Activated naive CD8-positive, alpha-beta T cell treated with anti-CD3 and anti-CD28 coated beads for 36 hours (primary cell): ENCODE results near the gene AFTPH. TPM values are rescaled to one million over a fixed set of nuclear protein-coding genes. Genes with fewer than 3 reads are reported as not detected.

Experiments used
- DNase-seq: peaks from one replicate; pipeline ENCODE4 v3.0.0; 2021
- H3K27ac Mint-ChIP-seq: one replicate; pipeline ENCODE4 v1.8.0; 2022; ENCODE audit warnings: mild to moderate bottlenecking, moderate library complexity, mixed read lengths
- H3K27me3 Mint-ChIP-seq: one replicate; pipeline ENCODE4 v1.8.0; 2022; ENCODE audit warnings: mild to moderate bottlenecking, mixed read lengths
- H3K36me3 Mint-ChIP-seq: one replicate; pipeline ENCODE4 v1.8.0; 2021; ENCODE audit warnings: mild to moderate bottlenecking, mixed read lengths
- H3K4me1 Mint-ChIP-seq: one replicate; pipeline ENCODE4 v1.8.0; 2021; ENCODE audit warnings: mixed read lengths
- H3K4me3 Mint-ChIP-seq: one replicate; pipeline ENCODE4 v1.8.0; 2022; ENCODE audit warnings: mild to moderate bottlenecking, moderate library complexity, mixed read lengths
- H3K9me3 Mint-ChIP-seq: one replicate; pipeline ENCODE4 v1.8.0; 2022; ENCODE audit warnings: mixed read lengths
- total RNA-seq, 2 experiments: library from RNA; stranded (reverse); gene quantifications; one replicate each; pipeline ENCODE4 v1.2.3, GENCODE V29; 2021

The AFTPH gene
- total RNA-seq, 2 experiments from 2014 or later: 36.5 to 36.7 TPM

DNA sequence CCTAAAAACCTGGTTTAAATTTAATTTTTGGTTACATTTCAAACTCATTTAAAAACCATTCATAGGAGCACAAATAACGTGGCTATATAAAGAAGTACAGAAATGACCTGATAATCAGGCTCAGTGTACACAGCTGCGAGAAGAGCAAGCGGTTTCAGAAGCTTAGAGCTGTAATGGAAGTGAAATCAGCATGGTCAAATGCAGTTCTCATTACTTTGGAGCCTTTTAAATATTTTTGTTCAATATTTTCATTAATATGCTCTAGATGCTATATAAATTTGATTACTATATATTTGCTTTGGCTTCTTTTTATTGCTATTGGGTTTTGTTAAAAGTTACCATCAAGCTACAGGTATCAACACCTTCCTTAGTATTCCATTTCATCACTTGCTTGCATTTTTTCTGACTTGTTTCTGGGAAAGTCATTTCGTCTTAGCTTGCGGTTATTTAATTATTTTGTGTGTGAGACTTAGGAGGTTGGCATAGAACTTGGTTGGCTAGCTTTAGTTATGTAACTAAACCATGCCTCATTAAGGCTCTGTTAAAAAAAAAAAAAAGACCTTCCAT lies 58.7 kb downstream of the AFTPH start:
- Mint-ChIP-seq H3K4me3 (no peak overlapping the region), H3K27me3 (no peaks in the 10 kb centered on the region), H3K27ac (no peak overlapping the region), H3K4me1 (peaks cover 7% of the 10 kb centered on the region), H3K9me3 (no peaks in the 10 kb centered on the region), H3K36me3 (peaks cover 5% of the 10 kb centered on the region)
- no peak for DNase-seq

DNA sequence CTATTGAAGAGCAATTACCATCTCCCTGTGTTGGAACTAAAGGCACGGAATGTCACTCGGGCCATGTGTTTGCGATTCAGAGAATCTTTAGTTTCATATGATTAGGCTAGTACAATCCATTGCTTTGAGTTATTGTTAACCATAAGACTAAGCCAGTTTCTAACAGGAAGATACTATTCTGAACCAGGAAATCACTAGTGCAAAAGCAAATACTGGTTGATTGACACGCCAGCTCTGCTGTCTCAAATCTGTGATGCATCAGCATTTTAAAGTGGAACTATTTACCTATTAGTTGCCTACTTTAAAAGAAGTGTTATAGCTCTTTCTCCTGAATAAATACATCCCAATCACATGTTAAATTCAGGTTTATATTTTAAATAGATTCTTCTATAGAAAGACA lies 61.9 kb downstream of the AFTPH start:
- Mint-ChIP-seq H3K9me3 (no peaks in the 10 kb centered on the region), H3K36me3 (peaks cover 12% of the 10 kb centered on the region), H3K4me3 (no peak overlapping the region), H3K27me3 (no peaks in the 10 kb centered on the region), H3K4me1 (peaks cover 8% of the 10 kb centered on the region), H3K27ac (no peak overlapping the region)
- DNase-seq: no peak

DNA sequence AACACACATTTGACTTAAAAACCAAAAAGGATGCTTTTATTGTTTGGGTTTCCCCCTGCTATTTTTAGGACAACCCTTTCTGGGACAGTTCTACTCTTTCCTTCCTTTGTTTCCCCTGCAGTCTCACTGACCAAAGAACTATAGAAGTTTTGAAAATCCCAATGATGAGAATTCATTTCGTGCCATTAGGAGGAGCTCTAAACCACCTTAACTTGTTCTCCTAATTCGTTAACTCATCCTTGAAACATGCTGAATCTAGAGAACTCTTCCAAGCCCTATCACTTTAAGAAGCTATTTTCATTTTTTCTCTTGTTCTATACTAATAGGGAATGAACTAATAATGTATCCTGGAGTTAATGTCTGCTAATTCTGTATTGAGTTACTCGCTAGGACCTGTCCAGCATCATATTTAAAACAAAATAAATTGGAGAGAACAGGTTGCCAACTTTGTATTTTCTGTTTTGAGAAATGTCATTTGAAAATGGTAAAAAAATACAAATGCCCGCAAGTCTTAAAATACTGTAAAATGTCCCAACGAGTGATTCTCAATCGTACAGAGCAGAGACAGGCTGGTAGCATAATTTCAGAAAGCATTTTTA lies 62.9 kb downstream of the AFTPH start:
- H3K9me3 Mint-ChIP-seq: no peaks in the 10 kb centered on the region
- no peak overlapping the region for H3K4me3 Mint-ChIP-seq
- H3K36me3 Mint-ChIP-seq: peaks cover 17% of the 10 kb centered on the region
- peaks cover 15% of the 10 kb centered on the region for H3K4me1 Mint-ChIP-seq
- H3K27ac Mint-ChIP-seq: no peak overlapping the region
- no peaks in the 10 kb centered on the region for H3K27me3 Mint-ChIP-seq
- no peak for DNase-seq

DNA sequence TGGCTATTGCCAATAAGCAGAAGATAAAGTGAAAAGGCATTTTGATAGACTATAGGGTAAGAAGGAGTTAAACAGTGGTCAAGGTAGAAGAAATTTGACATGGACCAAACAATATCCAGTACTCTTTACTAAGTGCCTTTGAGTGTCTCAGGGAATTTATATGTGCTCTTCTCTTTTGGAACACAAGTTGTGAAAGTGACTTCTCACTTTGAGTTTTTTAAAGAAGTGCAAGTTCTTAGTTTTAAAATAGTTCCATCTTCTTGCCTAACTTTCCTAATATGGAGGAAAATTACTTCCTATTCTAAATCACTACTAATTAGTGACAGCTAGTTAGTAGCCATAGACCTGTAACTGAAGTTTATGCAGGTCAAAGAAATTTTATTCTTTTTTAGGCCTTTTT lies 63.4 kb downstream of the AFTPH start:
- H3K9me3 Mint-ChIP-seq: no peaks in the 10 kb centered on the region
- H3K4me1 Mint-ChIP-seq: peaks cover 20% of the 10 kb centered on the region
- no peak overlapping the region for H3K4me3 Mint-ChIP-seq
- no peaks in the 10 kb centered on the region for H3K27me3 Mint-ChIP-seq
- no peak overlapping the region for H3K27ac Mint-ChIP-seq
- peaks cover 21% of the 10 kb centered on the region for H3K36me3 Mint-ChIP-seq
- no peak for DNase-seq

DNA sequence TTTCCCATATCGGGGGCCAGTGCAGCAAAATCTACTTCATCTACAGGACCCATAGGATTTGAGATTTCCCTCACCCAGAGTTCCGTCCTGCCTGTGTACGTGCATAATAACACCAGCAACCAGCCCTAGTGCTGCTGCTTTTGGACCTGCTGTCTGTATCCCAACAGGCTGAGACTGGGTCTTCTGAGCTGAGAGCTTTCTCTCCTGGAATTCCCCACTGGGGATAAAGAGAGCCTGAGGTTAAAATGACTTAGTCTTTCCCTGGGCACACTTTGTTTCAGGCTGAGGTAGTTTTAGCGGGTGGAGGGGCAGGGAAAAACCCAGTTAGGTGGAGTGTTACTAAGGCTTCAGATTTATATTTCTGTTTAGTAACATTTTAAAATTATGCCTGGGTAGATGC lies 67.1 kb downstream of the AFTPH start:
- H3K27ac Mint-ChIP-seq: peak overlapping the region; percentile 12
- no peaks in the 10 kb centered on the region for H3K27me3 Mint-ChIP-seq
- no peak for DNase-seq
- H3K9me3 Mint-ChIP-seq: no peaks in the 10 kb centered on the region
- peaks cover 21% of the 10 kb centered on the region for H3K4me1 Mint-ChIP-seq
- peaks cover 22% of the 10 kb centered on the region for H3K36me3 Mint-ChIP-seq
- no peak overlapping the region for H3K4me3 Mint-ChIP-seq

DNA sequence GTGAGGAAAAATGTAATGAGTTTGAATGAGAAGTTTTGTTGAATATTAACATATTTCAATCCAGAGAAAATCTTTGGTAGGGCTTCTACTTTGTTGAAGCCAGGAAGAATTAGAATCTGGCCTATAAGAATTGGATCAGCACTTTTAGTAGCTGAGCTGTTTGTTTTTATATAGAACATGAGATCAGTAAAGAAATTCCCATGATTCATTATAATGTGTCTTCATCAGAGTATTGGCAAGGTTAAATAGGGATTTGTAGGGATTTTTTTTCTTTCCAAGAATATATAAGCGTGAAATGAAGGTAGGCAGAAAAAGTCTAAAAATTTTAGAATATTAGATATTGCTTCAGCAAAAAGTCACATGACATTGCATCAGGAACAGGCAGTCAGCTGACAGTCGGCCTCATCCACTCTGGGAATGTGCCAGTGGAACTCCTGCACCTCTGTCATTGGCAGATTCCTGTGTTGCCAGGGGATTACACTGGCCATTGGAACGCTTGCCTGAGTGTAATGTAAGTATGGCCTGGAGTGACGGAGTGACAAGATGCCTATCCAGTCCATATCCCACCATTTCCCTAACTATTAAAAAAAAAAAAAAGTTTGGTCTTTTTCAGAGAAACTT lies 69.0 kb downstream of the AFTPH start:
- DNase-seq: no peak
- no peak overlapping the region for H3K27ac Mint-ChIP-seq
- no peak overlapping the region for H3K4me3 Mint-ChIP-seq
- no peaks in the 10 kb centered on the region for H3K27me3 Mint-ChIP-seq
- H3K9me3 Mint-ChIP-seq: no peaks in the 10 kb centered on the region
- H3K36me3 Mint-ChIP-seq: peaks cover 15% of the 10 kb centered on the region
- H3K4me1 Mint-ChIP-seq: peaks cover 15% of the 10 kb centered on the region

DNA sequence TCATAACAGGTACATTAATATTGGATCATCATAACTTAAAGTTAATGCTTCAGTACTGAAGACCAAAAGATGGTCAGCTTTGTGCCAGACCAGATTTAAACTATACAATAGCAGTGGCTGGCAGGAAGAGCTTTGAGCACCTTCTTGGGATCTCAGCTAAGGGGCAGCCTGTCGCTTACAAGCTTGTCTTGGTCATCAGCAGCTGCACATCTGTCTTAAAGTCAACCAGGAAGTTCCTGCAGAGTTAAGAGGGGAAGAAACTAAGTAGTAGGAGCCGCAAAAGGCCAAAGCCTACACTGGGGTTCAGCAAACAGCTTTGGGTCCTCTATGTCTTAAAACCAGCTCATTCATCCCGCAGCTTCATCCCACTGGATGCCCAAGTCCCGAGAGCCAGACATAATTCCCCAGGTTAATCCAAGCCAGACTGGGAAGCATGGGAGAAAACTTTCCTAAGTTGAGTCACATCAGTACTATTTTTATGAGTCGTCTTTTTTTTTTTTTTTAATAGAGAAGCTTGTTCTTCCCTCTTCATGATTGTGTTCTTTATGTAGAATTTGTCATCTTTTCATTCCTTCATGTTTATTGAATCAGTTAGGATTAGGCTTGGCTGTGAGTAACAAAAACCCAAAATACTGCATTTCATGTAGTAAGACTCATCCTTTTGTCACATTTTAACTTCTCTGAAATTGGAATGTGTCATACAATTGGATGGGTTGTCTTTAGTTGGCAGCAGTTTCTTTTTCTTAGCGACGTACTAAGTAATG lies 70.3 kb downstream of the AFTPH start:
- H3K27ac Mint-ChIP-seq: no peak overlapping the region
- no peak overlapping the region for H3K4me3 Mint-ChIP-seq
- DNase-seq: no peak
- peaks cover 18% of the 10 kb centered on the region for H3K4me1 Mint-ChIP-seq
- H3K9me3 Mint-ChIP-seq: no peaks in the 10 kb centered on the region
- no peaks in the 10 kb centered on the region for H3K27me3 Mint-ChIP-seq
- peaks cover 13% of the 10 kb centered on the region for H3K36me3 Mint-ChIP-seq

DNA sequence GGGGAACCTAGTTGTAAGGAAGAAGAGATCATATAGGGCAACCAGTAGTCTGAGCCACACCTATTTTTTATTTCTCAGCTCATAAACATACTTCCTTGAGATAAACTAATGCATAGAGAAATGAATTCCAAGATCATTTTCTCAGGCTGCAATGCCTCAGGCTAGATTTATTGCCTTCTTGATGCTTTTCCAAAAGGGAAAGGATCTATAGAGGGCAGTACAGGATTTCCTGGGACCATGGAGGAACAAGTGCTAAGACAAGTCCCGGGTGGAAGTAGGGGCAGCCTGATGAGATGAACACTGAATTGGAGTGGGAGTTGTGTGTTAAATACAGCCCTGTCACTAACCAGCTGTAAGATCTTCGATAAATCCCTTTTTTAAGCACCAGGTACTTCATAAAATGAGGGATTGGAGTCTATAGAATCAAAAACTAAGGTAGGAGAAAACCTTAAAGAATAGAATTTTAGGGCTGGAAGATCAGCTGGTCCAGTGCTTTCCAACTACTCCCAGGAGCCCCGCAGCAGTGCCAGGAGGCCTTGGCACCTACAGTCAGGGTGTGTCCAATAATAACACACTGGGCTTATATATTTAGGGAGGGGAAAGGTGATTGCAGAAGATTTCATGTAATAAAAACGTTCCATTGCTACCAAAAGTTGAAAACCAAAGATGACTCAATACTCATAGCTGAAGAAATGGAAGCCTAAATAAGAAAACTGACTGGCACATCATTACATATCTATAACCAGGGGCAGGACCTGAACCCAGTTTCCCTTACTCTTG lies 71.5 kb downstream of the AFTPH start:
- Mint-ChIP-seq H3K27ac (no peak overlapping the region), H3K9me3 (no peaks in the 10 kb centered on the region), H3K36me3 (peaks cover 10% of the 10 kb centered on the region), H3K4me1 (peaks cover 18% of the 10 kb centered on the region), H3K27me3 (no peaks in the 10 kb centered on the region), H3K4me3 (no peak overlapping the region)
- DNase-seq: no peak

DNA sequence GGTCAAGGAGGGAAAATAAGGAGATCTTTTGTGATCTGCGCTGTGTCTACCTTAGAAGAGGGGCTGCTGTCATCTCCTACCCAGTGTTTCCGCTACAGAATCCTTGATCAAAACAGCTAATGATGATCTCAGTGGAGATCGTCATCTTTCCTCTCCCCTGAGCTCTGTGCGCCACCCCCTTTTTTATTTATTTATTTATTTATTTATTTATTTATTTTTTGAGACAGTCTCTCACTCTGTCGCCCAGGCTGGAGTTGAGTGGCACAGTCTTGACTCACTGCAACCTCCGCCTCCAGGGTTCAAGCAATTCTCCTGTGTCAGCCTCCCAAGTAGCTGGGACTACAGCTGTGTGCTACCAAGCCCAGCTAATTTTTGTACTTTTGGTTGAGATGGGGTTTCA lies 74.1 kb downstream of the AFTPH start:
- no peaks in the 10 kb centered on the region for H3K9me3 Mint-ChIP-seq
- no peaks in the 10 kb centered on the region for H3K36me3 Mint-ChIP-seq
- DNase-seq: no peak
- H3K4me1 Mint-ChIP-seq: peaks cover 3% of the 10 kb centered on the region
- no peaks in the 10 kb centered on the region for H3K27me3 Mint-ChIP-seq
- no peak overlapping the region for H3K27ac Mint-ChIP-seq
- no peak overlapping the region for H3K4me3 Mint-ChIP-seq

DNA sequence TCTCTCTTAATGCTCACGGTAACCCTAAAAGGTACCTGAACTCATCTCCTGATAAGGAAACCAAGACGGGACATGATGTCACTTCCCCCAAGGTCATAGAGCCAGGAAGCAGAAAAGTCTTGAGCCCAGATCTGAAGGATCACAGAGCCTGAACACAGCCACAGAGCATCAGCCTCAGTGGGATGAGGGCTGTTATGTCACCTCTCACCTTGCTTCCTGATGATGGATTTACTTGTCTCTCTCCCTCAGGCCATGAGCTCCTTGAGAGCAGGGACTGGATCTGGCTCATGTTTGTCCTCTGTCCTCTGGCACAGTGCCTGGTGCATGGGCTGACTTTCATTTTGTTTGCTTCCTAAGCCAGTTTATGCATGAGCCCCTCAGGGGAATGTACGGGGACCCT lies 75.3 kb downstream of the AFTPH start:
- Mint-ChIP-seq H3K4me3 (no peak overlapping the region), H3K4me1 (peaks cover 3% of the 10 kb centered on the region), H3K9me3 (peaks cover 3% of the 10 kb centered on the region), H3K27ac (no peak overlapping the region), H3K36me3 (peaks cover under 1% of the 10 kb centered on the region), H3K27me3 (no peaks in the 10 kb centered on the region)
- DNase-seq: no peak

DNA sequence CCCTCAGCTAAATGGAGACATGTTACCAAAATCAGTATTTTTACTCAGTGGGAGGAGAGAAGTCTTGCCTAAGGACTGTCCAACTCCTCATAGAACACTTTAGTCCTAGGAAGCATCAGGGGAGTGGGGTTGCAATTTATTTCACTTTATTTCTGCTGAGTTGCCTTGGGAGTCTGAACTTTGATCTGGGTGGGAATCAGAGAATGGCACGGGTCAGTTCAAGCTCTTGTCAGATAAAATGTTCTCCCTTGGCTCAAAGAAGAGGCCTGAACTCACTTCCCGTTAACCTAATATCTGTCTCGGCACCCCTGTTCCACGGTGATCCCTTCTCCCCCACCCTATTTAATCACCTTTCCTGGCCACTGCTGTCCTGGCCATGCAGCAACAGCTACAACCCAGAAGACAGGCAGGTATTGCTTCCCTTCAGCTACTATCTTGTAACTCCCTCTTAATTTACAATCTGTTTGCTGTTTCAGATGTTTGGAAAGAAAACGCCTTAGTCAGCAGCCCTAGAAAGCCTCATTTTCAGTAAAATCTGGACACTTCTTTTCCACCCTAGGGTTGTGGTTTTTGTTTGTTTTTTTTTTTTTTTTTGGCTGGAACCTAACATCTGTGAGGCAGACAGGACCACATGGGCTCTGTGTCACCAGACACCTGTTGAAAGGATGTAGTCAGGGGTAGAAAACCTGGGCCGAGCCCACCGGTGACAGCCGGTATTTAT lies 77.1 kb downstream of the AFTPH start:
- DNase-seq: no peak
- peaks cover 2% of the 10 kb centered on the region for H3K36me3 Mint-ChIP-seq
- H3K4me3 Mint-ChIP-seq: no peak overlapping the region
- no peak overlapping the region for H3K27ac Mint-ChIP-seq
- peaks cover 3% of the 10 kb centered on the region for H3K9me3 Mint-ChIP-seq
- no peaks in the 10 kb centered on the region for H3K27me3 Mint-ChIP-seq
- peaks cover 6% of the 10 kb centered on the region for H3K4me1 Mint-ChIP-seq

DNA sequence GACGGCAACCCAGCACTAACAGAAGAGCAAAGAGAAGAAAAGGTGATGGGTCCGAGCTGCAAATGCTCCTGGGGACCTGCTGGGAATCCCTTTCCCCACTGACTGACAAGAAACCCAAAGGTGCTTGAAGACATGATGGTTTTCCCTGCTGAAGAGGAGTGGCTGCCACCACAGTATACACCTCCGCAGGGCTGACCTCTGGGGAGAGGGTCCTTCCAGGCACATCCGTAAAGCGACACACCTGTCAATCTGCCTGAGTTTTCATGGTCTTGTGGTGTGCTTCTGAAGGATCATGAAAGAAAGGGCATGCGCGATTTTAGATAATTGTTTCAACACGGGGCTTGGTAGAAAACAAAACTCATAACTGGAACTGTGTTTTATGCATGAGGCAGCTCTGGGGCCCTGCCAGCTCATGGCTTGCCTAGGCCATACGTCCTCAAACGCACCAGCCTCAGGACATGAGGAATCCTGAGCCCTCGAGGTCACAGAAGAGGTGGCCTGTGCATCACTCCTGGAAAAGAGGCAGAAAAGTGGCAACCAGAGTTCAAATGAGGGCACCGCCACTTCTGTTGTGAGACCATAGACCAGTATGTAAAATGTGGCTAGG lies 77.8 kb downstream of the AFTPH start:
- Mint-ChIP-seq H3K36me3 (peaks cover 2% of the 10 kb centered on the region), H3K4me3 (no peak overlapping the region), H3K27me3 (no peaks in the 10 kb centered on the region), H3K4me1 (peaks cover 13% of the 10 kb centered on the region), H3K27ac (no peak overlapping the region), H3K9me3 (peaks cover 3% of the 10 kb centered on the region)
- no peak for DNase-seq

DNA sequence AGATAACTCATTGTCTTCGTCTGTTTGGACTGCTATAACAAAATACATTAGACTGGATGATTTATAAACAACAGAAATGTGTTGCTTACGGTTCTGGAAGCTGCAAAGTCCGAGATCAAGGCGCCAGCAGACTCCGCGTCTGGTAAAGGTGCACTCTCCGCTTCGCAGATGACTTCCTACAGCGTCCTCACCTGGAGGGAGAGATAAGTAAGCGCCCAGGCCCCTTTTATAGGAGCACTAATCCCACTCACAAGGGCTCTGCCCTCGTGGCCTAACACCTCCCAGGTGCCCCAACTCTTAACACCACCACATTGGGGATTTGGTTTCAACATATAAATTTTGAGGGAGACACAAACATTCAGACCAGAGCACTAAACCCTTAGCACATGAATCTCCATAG lies 78.3 kb downstream of the AFTPH start:
- peaks cover 3% of the 10 kb centered on the region for H3K9me3 Mint-ChIP-seq
- H3K4me1 Mint-ChIP-seq: peaks cover 19% of the 10 kb centered on the region

DNA sequence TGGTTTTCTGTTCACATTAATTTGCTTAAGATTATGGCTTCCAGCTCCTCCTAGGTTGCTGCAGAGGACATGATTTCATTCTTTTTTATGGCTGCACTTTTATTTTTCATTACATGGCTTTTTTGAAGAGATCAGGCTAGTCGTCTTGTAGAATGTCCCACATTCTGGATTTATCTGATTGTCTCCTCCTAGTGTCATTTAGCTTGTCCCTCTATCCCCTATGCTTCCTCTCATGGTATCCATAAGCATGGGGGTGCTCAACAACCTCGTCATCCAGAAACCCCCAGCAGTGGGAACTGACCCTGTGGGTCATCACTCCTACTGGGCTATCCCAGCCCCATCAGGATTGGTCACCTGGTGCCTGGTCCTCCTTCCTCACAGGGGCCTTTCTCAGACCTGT lies 80.0 kb downstream of the AFTPH start:
- H3K9me3 Mint-ChIP-seq: peaks cover 3% of the 10 kb centered on the region
- DNase-seq: no peak

More for the DNA sequence above, 78.3 kb downstream of the AFTPH start:
- Mint-ChIP-seq H3K27me3 (no peaks in the 10 kb centered on the region), H3K36me3 (peaks cover 2% of the 10 kb centered on the region), H3K4me3 (no peak overlapping the region), H3K27ac (no peak overlapping the region)
- DNase-seq: no peak

More for the DNA sequence above, 80.0 kb downstream of the AFTPH start:
- Mint-ChIP-seq H3K27me3 (no peaks in the 10 kb centered on the region), H3K4me3 (no peak overlapping the region), H3K4me1 (peaks cover 32% of the 10 kb centered on the region), H3K36me3 (peaks cover 2% of the 10 kb centered on the region), H3K27ac (no peak overlapping the region)
